KG1 (cell line): ENCODE results near the gene RASL11B.
"Not testable (repeated sequence)": the region's sequence is repeated elsewhere in the genome, so short reads cannot be mapped to it uniquely, and the experiment has no call there.

Experiments used
- DNase-seq: peaks from one replicate; lab custom pipeline; 2025; lab: John Stamatoyannopoulos, UW

The RASL11B gene

GRCh38 chr4:52861879-52862616 is at the start of gene RASL11B:
Gene RASL11B (plus strand): TSS chr4:52862317. CDS start chr4:52862508, 191 bp downstream.
- DNase-seq = peak; percentile 47

GRCh38 chr4:52813546-52813945 is 48.6 kb upstream of the RASL11B start:
- DNase-seq = no peak

GRCh38 chr4:52822583-52822971 is 39.5 kb upstream of the RASL11B start:
- DNase-seq = no peak

- no peak for DNase-seq
Observed at GRCh38 chr4:52822972-52823701, 39.0 kb upstream of the RASL11B start.

- no peak for DNase-seq
Observed at GRCh38 chr4:52823702-52824092, 38.4 kb upstream of the RASL11B start.

- no peak for DNase-seq
Observed at GRCh38 chr4:52824270-52824602, 37.9 kb upstream of the RASL11B start.

GRCh38 chr4:52824603-52825459 is 37.3 kb upstream of the RASL11B start:
- DNase-seq = no peak

GRCh38 chr4:52825460-52826090 is 36.5 kb upstream of the RASL11B start:
- no peak for DNase-seq

GRCh38 chr4:52833941-52834525 is 28.1 kb upstream of the RASL11B start:
- no peak for DNase-seq

- not testable (repeated sequence) for DNase-seq
Observed at GRCh38 chr4:52834641-52835456, 27.3 kb upstream of the RASL11B start.

GRCh38 chr4:52836120-52836519 is 26.0 kb upstream of the RASL11B start:
- no peak for DNase-seq

GRCh38 chr4:52836678-52837077 is 25.4 kb upstream of the RASL11B start:
- no peak for DNase-seq

GRCh38 chr4:52837716-52838558 is 24.2 kb upstream of the RASL11B start:
- DNase-seq = no peak

GRCh38 chr4:52838729-52839586 is 23.2 kb upstream of the RASL11B start:
- no peak for DNase-seq

- DNase-seq = no peak
Observed at GRCh38 chr4:52840531-52841370, 21.4 kb upstream of the RASL11B start.

GRCh38 chr4:52841682-52842456 is 20.2 kb upstream of the RASL11B start:
- no peak for DNase-seq

GRCh38 chr4:52842792-52843191 is 19.3 kb upstream of the RASL11B start:
- DNase-seq = no peak
